B cell (primary cell): ENCODE measurements around the gene ARHGAP31.

Source experiments
- CTCF ChIP-seq: fragments of 200-600 bp; IDR thresholded peaks from one replicate; pipeline ENCODE4 v1.8.0; 2022; ENCODE audit warnings: antibody characterized with exemption, mild to moderate bottlenecking
- EZH2 ChIP-seq: IDR thresholded peaks from 2 replicates; pipeline ENCODE4 v1.6.1; 2012; ENCODE audit warnings: borderline replicate concordance, low read depth, mild to moderate bottlenecking, moderate library complexity, low read length; ENCODE audit not compliant: insufficient read depth, poor library complexity, severe bottlenecking

DNA sequence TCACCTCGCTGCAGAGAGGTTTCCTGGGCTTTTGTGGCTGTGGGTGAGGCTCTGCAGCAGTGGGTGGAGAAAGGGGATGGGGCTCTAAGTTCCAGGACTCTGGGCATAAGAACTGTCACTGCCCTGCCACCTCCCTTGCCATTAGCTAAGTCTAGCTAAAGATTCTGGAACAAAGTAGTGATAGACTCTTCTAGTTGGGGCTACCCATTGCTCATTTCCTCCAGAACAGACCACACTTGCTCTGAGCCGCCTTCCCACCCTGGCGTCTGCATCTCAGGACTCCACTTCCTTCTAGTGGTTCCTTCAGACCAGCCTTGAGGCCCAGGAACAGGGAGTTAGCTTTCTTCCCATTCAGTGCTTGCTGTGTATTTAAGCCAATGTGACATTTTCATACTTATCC is 7.5 kb downstream of the ARHGAP31 start:
- TF ChIP-seq EZH2 (no peak), CTCF (no peak)
